Stimulated activated CD8-positive, alpha-beta memory T cell treated with anti-CD3 and anti-CD28 coated beads, Interleukin-15, amount 100 ng/mL, for 4 hours (primary cell): ENCODE results near the gene GALNT9.
"Not testable (repeated sequence)": the region's sequence is repeated elsewhere in the genome, so short reads cannot be mapped to it uniquely, and the experiment has no call there.

ENCODE experiments used
- DNase-seq, 2 donors: peaks; one replicate each; pipeline ENCODE4 v3.0.0-alpha.2; 2020; ENCODE audit warnings: low read depth in 2 of 2

Gene GALNT9

DNA sequence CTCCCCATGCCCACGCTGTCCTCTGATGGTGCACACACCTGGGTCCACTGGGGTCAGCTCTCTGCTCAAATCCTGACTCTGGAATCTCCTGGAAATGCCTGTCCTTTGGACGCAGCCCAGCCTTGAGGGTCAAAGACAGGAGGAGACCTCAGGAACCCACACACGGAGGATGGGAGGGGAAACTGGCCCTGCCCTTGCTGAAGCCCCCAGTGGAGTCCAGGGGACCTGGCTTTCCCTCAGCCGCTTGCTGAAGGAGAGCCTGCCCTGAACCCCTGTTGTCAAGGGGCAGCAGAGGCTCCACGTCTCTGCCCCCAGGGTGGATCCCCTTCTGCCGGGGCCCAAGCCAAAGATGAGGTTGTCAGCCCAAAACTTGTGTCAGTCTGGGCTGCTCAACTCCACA lies 16.9 kb downstream of the GALNT9 start:
- no peak for DNase-seq

DNA sequence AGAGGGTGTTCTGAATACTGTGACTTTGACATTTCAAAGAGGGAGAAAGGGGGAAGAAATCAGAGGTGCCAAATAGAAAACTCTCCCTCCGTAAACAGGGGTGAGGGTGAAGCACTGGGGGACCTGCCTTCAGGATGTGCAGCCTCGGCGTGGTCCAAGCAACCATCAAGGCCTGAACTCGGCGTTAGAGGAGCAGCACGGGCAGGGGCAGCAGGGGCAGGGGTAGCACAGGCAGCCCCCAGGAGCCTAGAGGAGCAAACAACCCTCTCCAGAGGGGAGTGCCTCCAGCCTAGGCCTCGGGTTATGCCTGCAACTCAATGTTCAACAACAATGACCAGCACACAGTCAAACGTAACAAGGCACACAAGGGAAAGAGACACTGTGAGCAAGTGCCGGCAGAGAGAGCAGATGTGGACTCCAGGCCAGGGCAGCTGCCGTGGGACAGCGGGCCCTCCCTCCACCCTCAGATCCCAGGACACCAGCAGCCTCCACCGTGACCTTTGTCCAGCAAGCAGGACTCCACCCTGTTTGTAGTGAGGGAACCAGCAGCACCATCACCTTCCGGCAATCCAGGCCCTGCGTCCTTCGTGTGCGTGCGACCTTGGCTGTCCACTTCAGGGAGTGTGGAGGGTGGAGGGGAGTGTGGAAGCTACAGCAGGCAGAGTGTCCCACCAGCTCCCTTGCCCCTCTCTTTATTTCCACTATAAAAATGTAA lies 18.0 kb downstream of the GALNT9 start:
- DNase-seq = no peak

DNA sequence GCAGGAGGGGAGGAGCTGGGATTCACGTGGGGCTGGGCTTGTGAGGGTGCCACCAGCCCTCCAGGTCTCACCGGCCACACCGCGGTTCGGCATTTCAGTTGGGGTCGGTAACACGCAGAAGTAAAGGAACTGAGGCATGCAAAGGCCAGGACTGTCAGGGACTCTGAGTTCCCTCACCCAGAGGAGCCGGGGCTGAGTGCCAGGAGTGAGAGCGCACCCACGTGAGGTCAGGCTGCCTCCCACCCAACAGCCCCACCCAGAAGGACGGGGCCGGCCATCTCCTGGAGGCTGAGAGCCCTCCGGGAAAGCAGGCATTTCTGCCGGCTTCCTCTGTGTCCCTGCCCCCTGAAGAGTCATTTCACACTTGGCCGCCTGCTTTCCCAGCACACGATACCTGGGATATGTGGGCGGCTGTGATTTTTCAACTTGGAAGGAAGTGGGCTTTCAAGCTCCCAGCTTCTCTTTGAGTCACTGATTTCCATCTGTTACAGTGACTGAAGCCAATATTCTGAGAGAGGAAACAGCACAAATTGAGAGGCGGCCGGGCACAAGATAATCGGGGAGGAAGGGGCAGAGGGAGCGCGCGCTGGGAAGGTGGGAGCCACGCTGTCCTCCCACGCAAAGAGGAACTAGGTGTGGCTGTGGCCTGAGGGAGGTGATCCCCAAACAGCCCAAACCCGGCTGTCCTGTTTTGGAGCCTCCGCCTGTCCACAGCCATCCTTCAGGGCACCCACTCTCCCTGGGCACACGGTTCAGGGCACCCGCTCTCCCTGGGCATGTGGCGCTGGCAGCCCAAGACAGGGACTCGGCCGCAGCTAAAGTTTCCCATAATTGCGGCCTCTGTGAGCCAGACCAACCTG lies 19.0 kb downstream of the GALNT9 start:
- no peak for DNase-seq

GRCh38 chr12:132309596-132310086 lies 19.7 kb downstream of the GALNT9 start:
- no peak for DNase-seq

DNA sequence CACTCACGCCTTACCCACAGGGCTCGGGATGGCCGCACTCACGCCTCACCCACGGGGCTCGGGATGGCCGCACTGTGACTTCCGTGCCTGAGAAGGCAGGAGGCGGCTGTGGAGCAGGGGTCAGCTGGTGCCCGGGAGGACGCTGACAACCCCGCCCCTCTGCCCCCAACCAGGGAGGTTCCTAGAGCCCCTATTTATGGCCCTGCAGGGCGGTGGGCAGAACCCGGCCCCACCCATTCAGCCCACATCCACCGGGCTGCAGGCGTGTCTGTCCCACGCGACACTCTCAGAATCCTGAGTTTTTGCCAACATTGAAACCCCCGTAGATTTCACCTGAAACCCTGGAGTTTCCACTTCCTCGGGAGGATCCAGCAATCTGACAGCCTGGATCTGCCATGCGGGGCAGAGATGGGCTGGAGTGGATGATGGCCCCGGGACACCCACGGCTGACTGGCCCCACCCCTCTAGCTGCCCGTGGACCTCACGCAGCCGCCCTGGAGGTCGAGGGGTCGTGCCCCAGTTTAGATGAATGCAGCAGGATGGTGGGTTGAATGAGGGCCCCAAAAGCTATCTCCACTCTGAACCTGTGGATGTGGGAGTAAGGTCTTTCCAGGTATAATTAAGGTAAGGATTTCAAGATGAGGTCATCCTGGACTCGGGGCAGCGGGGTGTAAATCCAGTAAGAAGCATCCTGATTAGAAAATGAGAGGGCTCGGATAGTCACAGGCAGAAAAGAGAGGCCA lies 20.4 kb downstream of the GALNT9 start:
- no peak for DNase-seq

- DNase-seq = no peak
Measured at GRCh38 chr12:132307976-132308852, 21.2 kb downstream of the GALNT9 start.

DNA sequence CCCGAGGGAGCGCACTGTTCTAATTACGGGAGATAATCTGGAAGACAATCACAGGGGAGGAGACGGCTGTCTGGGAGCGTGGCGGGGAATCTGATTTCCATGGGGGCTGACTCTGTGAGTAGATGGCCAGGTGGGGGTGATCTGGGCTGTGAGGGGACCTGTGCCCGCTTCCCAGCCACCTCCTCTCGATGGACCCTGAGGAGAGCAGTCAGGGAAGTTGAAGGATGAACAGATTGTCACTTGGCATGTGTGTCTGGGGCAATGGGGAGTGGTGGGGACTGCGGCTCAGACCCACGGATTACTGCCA lies 22.6 kb downstream of the GALNT9 start:
- no peak for DNase-seq

GRCh38 chr12:132305991-132306884 lies 23.2 kb downstream of the GALNT9 start:
- no peak for DNase-seq

DNA sequence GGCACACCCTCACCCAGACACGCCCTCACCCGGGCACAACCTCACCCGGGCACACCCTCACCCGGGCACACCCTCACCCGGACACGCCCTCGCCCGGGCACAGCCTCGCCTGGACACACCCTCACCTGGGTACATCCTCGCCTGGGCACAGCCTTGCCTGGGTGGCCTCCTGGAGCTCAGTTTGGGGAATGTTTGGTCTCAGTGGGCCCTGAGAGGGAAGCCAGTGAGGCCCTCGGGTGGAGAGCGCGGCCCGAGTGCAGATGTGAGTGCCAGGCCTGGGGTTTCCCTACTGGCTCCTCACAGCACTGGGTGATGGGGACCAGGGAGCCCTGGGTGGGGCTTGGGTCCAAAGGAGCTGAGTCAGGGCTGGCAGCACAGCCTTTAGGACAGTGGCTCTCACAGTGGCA lies 23.8 kb downstream of the GALNT9 start:
- no peak for DNase-seq

- not testable (repeated sequence) for DNase-seq
Measured at GRCh38 chr12:132304866-132305265, 24.5 kb downstream of the GALNT9 start.

DNA sequence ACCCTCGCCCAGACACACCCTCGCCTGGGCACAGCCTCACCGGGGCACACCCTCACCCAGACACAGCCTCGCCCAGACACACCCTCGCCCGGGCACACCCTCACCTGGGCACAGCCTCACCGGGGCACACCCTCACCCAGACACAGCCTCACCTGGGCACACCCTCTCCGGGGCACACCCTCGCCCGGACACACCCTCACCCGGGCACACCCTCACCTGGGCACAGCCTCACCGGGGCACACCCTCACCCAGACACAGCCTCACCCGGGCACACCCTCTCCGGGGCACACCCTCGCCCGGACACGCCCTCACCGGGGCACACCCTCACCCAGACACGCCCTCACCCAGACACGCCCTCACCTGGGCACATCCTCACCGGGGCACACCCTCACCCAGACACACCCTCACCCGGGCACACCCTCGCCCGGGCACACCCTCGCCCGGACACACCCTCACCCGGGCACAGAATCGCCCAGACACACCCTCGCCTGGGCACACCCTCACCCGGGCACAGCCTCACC lies 25.5 kb downstream of the GALNT9 start:
- not testable (repeated sequence) for DNase-seq

DNA sequence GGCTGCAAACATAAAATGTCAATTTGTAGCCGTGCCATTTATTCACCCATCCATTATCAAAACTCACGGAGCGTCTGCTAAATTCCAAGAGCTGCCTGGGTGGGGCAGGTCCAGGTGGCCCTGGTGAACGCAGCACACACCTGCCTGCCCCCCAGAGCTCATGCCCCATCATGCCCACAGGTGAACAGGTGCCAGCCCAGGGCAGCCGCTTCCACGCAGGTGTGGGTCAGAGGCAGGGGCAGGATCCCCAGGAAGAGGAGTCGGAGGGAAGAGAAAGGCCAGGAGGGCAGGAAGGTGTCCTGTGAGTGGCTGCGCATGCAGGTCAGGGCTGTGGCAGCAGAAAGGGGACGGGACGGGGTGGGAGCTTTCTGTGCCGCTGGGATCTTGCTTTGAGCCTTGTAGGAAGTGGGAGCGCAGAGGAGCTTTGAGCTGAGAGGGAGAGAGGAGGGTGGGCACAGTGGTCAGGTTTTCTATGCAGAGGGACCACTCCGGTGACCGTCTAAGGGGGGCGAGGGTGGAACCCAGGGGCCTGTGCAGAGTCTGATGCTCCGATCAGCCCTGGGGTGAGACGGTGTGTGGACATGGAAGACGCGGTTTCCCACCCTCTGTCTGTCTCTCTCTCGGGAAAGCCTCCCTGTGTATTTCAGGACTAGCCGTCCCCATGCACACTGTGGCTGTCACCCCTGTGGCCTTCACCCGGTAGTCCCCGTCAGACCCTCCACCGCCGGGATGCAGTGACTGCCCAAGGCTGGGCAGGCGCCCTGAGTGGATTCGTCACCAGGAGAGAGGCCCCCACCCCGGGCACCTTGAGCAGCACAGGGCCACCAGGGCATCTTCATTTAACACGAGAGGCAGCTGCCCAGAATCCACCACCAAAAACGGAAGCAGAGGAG lies 26.7 kb downstream of the GALNT9 start:
- DNase-seq = no peak

DNA sequence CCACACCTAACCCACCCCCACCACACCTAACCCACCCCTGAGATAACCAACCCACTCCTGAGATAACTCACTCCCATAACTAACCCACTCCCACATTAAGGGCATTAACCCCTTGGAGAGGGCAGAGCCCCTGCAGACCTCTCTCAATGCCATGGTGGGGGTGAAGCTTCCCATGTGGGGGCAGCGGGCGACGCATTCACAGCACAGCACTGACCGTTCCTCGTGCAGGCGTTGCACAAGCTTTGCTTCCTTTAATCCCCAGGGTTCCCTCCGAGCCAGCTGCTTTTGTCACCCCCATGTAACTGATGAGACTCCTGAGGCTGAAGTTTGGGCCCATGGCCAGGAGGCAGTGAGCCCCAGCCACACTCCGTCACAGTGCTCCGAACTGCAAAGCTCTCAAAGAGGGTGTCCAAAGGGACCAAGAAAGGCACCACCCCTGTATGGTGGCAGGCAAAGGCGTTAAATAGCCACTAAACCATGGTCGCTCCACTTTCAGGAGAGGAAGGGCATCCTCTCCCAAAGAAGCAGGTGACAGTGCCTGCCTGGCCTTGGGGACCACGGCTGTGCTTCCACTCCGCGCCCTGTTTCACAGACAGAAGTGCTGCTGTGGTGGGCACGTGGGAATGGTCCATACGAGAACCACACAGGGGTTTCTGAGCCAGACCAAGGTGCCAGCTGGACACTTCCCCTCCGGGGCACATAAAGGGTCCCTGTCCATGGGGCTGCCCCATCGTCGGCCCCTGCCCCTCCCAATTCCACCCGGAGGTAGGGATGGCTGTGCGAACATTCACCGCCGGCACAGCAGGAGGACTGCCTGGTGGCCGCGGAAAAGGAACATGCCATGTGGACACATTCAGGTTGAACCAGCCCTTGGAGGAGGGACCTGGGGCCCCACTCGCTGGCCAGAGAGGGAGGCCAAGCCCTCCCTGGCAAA lies 28.3 kb downstream of the GALNT9 start:
- no peak for DNase-seq

DNA sequence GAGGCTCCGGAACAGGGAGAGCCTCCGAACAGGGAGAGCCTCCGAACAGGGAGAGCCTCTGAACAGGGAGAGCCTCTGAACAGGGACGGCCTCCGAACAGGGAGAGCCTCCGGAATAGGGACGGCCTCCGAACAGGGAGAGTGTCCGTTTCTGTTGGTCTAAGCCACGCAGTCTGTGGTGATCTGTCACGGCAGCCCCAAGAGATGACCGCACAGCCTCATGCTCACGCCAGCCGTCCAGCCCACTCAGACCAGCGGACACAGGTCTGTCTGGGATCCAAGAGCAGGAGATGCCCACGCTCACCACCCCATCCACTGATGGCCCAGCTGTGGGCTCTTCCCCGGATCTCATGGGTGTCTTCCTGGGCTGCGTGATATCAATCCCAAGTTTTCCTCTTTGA lies 33.3 kb downstream of the GALNT9 start:
- DNase-seq = no peak

DNA sequence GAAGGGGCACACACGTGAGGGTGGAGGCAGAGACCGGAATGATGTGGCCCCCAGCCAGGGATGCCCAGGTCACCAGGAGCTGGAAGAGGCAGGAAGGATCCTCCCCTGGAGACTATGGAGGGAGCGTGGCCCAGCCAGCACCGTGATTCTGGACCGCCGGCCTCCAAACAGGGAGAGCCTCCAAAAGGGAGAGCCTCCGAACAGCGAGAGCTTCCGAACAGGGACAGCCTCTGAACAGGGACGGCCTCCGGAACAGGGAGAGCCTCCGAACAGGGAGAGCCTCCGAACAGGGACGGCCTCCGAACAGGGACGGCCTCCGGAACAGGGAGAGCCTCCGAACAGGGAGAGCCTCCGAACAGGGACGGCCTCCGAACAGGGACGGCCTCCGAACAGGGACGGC lies 33.8 kb downstream of the GALNT9 start:
- not testable (repeated sequence) for DNase-seq

GRCh38 chr12:132295101-132295526 lies 34.3 kb downstream of the GALNT9 start:
- DNase-seq = no peak

- no peak for DNase-seq
Measured at GRCh38 chr12:132294121-132295034, 35.0 kb downstream of the GALNT9 start.
